ENCODE data around the gene NEB.

- TF ChIP-seq CTCF (conservative IDR thresholded peaks at IDR 0.05; ENCODE audit: low read depth, low read length) (no peak), EZH2 (IDR thresholded peaks at IDR 0.05; ENCODE audit: low read length, unreplicated experiment) (no peak), EZH2phosphoT487 (IDR thresholded peaks at IDR 0.05; ENCODE audit: borderline replicate concordance, low read length) (no peak)
These were observed 252.0 kb downstream of the NEB start for GRCh38 chr2:151482171-151482725.
